ENCODE results near the gene NDST3.

NDST3 gene

DNA sequence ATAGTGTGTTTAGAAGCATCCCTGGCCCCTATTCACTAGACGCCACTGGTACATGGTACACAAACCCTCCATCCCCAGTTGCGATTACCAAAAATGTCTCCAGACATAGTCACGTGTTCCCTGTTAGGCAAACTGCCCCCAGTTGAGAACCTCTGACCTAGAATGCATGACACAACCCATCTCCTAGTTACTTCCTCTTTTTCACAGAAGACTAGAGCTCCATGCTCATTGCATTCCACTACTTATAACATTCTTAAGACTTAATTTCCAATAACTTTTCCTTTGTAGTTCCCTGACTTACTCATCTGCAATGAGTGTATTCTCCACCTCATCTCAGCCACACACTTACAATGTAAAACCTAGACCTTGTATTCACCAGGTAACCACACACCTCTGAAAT lies 249.9 kb downstream of the NDST3 start:
- H3F3A ChIP-seq (ENCODE audit: insufficient read depth, low read length) = peaks cover 52% of the 10 kb centered on the region
- no peak for DNase-seq
- no peaks in the 10 kb centered on the region for H3K9me3 ChIP-seq (replicated peaks; ENCODE audit: insufficient read depth, low read length)
- H3K4me2 ChIP-seq (ENCODE audit: low read depth, low read length) = no peak overlapping the region
- H3K79me2 ChIP-seq (ENCODE audit: low read length) = peaks cover 14% of the 10 kb centered on the region
- H3K4me1 ChIP-seq (ENCODE audit: low read length) = 0 out of 2 replicates have a peak, but pooled peaks cover 9% of the 10 kb centered on the region
- H4K20me1 ChIP-seq (ENCODE audit: insufficient read depth, low read length) = 0 out of 2 replicates have a peak, but pooled peaks cover 5% of the 10 kb centered on the region
- no peak overlapping the region for H2AFZ ChIP-seq (ENCODE audit: low read length)
- no peak overlapping the region for H3K4me3 ChIP-seq (ENCODE audit: low read length)
- TF ChIP-seq, protein P1, sequence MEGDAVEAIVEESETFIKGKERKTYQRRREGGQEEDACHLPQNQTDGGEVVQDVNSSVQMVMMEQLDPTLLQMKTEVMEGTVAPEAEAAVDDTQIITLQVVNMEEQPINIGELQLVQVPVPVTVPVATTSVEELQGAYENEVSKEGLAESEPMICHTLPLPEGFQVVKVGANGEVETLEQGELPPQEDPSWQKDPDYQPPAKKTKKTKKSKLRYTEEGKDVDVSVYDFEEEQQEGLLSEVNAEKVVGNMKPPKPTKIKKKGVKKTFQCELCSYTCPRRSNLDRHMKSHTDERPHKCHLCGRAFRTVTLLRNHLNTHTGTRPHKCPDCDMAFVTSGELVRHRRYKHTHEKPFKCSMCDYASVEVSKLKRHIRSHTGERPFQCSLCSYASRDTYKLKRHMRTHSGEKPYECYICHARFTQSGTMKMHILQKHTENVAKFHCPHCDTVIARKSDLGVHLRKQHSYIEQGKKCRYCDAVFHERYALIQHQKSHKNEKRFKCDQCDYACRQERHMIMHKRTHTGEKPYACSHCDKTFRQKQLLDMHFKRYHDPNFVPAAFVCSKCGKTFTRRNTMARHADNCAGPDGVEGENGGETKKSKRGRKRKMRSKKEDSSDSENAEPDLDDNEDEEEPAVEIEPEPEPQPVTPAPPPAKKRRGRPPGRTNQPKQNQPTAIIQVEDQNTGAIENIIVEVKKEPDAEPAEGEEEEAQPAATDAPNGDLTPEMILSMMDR (IDR thresholded peaks at IDR 0.05; ENCODE audit: low read length) = no peak
- TF ChIP-seq EZH2 (optimal IDR thresholded peaks at IDR 0.05; ENCODE audit: low read depth, low read length) (no peak), EZH2phosphoT487 (IDR thresholded peaks at IDR 0.05; ENCODE audit: low read length) (no peak)
- H3K27ac ChIP-seq (ENCODE audit: low read length) = no peak overlapping the region
- H3K27me3 ChIP-seq (replicated peaks; ENCODE audit: insufficient read depth, low read length) = no peaks in the 10 kb centered on the region
- no peaks in the 10 kb centered on the region; the same call in none of the 2 replicates for H3K36me3 ChIP-seq (replicated peaks; ENCODE audit: insufficient read depth, low read length)
- H3K9me2 ChIP-seq (replicated peaks; ENCODE audit: insufficient read depth, low read length) = no peaks in the 10 kb centered on the region
- H3K9ac ChIP-seq (ENCODE audit: low read length) = no peak overlapping the region

DNA sequence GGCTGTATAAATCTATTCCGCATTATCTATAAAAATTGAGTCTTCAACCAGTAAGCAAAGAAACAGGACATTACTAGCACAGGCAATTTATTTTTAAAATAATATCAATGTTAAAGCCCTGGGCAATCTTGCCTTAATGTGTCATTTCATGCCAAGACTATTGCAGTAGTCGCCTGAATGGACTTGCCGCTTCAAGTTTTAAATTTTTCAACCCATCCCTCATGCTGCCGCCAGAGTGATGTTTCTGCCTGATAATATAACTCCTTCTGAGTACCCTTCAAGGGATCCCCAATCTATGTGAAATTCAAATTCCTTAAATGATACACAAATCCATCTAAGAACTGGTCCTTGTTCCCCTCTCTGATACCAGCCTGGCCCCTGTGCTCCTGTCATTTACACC lies 251.6 kb downstream of the NDST3 start:
- Histone ChIP-seq H3K4me1 (ENCODE audit: low read length) (no peaks in the 10 kb centered on the region), H3K27me3 (replicated peaks; ENCODE audit: insufficient read depth, low read length) (no peaks in the 10 kb centered on the region), H3K9ac (ENCODE audit: low read length) (no peak overlapping the region), H3K4me3 (ENCODE audit: low read length) (no peak overlapping the region), H3K4me2 (ENCODE audit: low read depth, low read length) (no peak overlapping the region), H3K36me3 (replicated peaks; ENCODE audit: insufficient read depth, low read length) (no peaks in the 10 kb centered on the region; the same call in 1 of the 2 replicates), H2AFZ (ENCODE audit: low read length) (no peak overlapping the region), H4K20me1 (ENCODE audit: insufficient read depth, low read length) (0 out of 2 replicates have a peak, but pooled peaks cover under 1% of the 10 kb centered on the region), H3K9me3 (replicated peaks; ENCODE audit: insufficient read depth, low read length) (no peaks in the 10 kb centered on the region), H3K9me2 (replicated peaks; ENCODE audit: insufficient read depth, low read length) (no peaks in the 10 kb centered on the region), H3K27ac (ENCODE audit: low read length) (no peak overlapping the region), H3F3A (ENCODE audit: insufficient read depth, low read length) (peaks cover 35% of the 10 kb centered on the region), H3K79me2 (ENCODE audit: low read length) (no peaks in the 10 kb centered on the region)
- TF ChIP-seq EZH2phosphoT487 (IDR thresholded peaks at IDR 0.05; ENCODE audit: low read length) (no peak), EZH2 (optimal IDR thresholded peaks at IDR 0.05; ENCODE audit: low read depth, low read length) (no peak)
- TF ChIP-seq, protein P1 (IDR thresholded peaks at IDR 0.05; ENCODE audit: low read length) = no peak
- no peak for DNase-seq

DNA sequence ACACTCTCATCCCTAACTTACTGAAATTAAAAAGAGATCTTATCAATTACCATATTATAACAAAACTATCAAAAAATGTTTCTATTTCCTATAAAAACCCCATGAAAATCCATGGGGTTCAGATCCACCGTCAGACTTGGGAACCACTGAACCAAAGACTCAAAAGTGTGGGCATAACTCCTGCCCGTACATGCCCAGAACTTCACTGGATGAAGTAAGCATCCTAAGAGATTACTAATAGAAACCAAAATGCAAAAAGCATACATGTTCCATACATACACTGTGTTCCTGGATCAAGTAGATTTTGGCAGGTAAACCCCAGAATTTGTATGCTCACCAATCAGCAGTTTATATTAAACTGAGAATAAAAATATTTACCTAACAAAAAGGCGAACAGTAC lies 252.4 kb downstream of the NDST3 start:
- no peak overlapping the region for H3K27ac ChIP-seq (ENCODE audit: low read length)
- H3K4me2 ChIP-seq (ENCODE audit: low read depth, low read length) = no peak overlapping the region
- no peaks in the 10 kb centered on the region for H4K20me1 ChIP-seq (ENCODE audit: insufficient read depth, low read length)
- TF ChIP-seq, protein P1 (IDR thresholded peaks at IDR 0.05; ENCODE audit: low read length) = no peak
- TF ChIP-seq EZH2phosphoT487 (IDR thresholded peaks at IDR 0.05; ENCODE audit: low read length) (no peak), EZH2 (optimal IDR thresholded peaks at IDR 0.05; ENCODE audit: low read depth, low read length) (no peak)
- DNase-seq = no peak
- no peak overlapping the region for H3K9ac ChIP-seq (ENCODE audit: low read length)
- peaks cover 27% of the 10 kb centered on the region for H3F3A ChIP-seq (ENCODE audit: insufficient read depth, low read length)
- H3K36me3 ChIP-seq (replicated peaks; ENCODE audit: insufficient read depth, low read length) = no peaks in the 10 kb centered on the region; the same call in 1 of the 2 replicates
- H3K9me2 ChIP-seq (replicated peaks; ENCODE audit: insufficient read depth, low read length) = no peaks in the 10 kb centered on the region
- no peaks in the 10 kb centered on the region for H3K4me1 ChIP-seq (ENCODE audit: low read length)
- no peaks in the 10 kb centered on the region for H3K27me3 ChIP-seq (replicated peaks; ENCODE audit: insufficient read depth, low read length)
- no peak overlapping the region for H3K4me3 ChIP-seq (ENCODE audit: low read length)
- H2AFZ ChIP-seq (ENCODE audit: low read length) = no peak overlapping the region
- no peaks in the 10 kb centered on the region for H3K9me3 ChIP-seq (replicated peaks; ENCODE audit: insufficient read depth, low read length)
- H3K79me2 ChIP-seq (ENCODE audit: low read length) = no peaks in the 10 kb centered on the region
